SK-N-SH (cell line): Measurements from ENCODE around the gene C9orf85. TPM values are rescaled to one million over a fixed set of nuclear protein-coding genes. Genes with fewer than 3 reads are reported as not detected.
A peak's percentile ranks its signal among the peaks of the same experiment; 100 is the strongest.

Experiments
- CTCF ChIA-PET: fragments of 300-600, 350-600 bp; formaldehyde crosslinking; extraction: SDS; loops from one replicate; lab custom pipeline; 2021; lab: Yijun Ruan, JAX
- POLR2A ChIA-PET: fragments of 350-600 bp; sonication (Branson Sonifier 250); formaldehyde crosslinking; extraction: SDS; loops from one replicate; lab custom pipeline; 2020; ENCODE audit warnings: antibody characterized with exemption, inconsistent platforms; lab: Yijun Ruan, JAX
- DNase-seq: peaks from one replicate; pipeline ENCODE4 v3.0.0; 2012
- H2AFZ ChIP-seq: fragments of 200-600 bp; sonication (generic); 2 replicates; pipeline ENCODE4 v1.8.1; 2016; ENCODE audit warnings: antibody characterized with exemption, mild to moderate bottlenecking, low read depth
- H3F3A ChIP-seq: fragments of 200-600 bp; sonication (generic); replicated peaks from 2 replicates; pipeline ENCODE3; 2016; ENCODE audit warnings: antibody characterized with exemption, mild to moderate bottlenecking; ENCODE audit not compliant: insufficient read depth
- H3K27ac ChIP-seq, 2 experiments: fragments of 200-500 bp in 1 of 2; fragments of 200-600 bp in 1 of 2; sonication (Bioruptor generic) in 1 of 2; sonication (generic), shearing (Covaris generic) in 1 of 2; 2 replicates each; pipeline versions ENCODE4 v1.5.1 to v1.6.1; 2014 to 2016; ENCODE audit warnings: low read depth in 2 of 2, inconsistent platforms in 1 of 2, low read length in 1 of 2, mild to moderate bottlenecking in 1 of 2, mixed read lengths in 1 of 2
- H3K27me3 ChIP-seq: fragments of 200-600 bp; sonication (generic), shearing (Covaris generic); 2 replicates; pipeline ENCODE4 v1.6.1; 2016; ENCODE audit warnings: mixed run types; ENCODE audit not compliant: insufficient read depth
- H3K36me3 ChIP-seq, 2 experiments: fragments of 200-500 bp in 1 of 2; fragments of 200-600 bp in 1 of 2; sonication (Bioruptor generic) in 1 of 2; sonication (generic) in 1 of 2; replicated peaks in 1 of 2; 2 replicates each; pipeline versions ENCODE3 to v1.5.1; 2014 to 2016; ENCODE audit warnings: low read length in 1 of 2, mild to moderate bottlenecking in 1 of 2; ENCODE audit not compliant: insufficient read depth in 2 of 2, control insufficient read depth in 1 of 2
- H3K4me1 ChIP-seq, 2 experiments: fragments of 200-500 bp in 1 of 2; fragments of 200-600 bp in 1 of 2; sonication (Bioruptor generic) in 1 of 2; sonication (generic), shearing (Covaris generic) in 1 of 2; 2 replicates each; pipeline versions ENCODE4 v1.5.1 to v1.6.1; 2014 to 2016; ENCODE audit warnings: low read depth in 1 of 2, low read length in 1 of 2, mixed run types in 1 of 2; ENCODE audit not compliant: insufficient read depth in 2 of 2, control insufficient read depth in 1 of 2
- H3K4me2 ChIP-seq: fragments of 200-600 bp; sonication (generic), shearing (Covaris generic); 2 replicates; pipeline ENCODE4 v1.6.1; 2017; ENCODE audit warnings: mixed run types
- H3K4me3 ChIP-seq, 2 experiments: fragments of 200-500 bp in 1 of 2; fragments of 200-600 bp in 1 of 2; sonication (Bioruptor generic) in 1 of 2; sonication (generic), shearing (Covaris generic) in 1 of 2; 2 replicates each; pipeline versions ENCODE4 v1.5.1 to v1.8.1; 2014 to 2016; ENCODE audit warnings: low read depth in 2 of 2, inconsistent platforms in 1 of 2, low read length in 1 of 2, mild to moderate bottlenecking in 1 of 2, mixed read lengths in 1 of 2, moderate library complexity in 1 of 2
- H3K79me2 ChIP-seq: fragments of 200-600 bp; sonication (generic); 2 replicates; pipeline ENCODE4 v1.8.1; 2017; ENCODE audit warnings: mild to moderate bottlenecking; ENCODE audit not compliant: insufficient read depth
- H3K9ac ChIP-seq: fragments of 200-600 bp; sonication (generic); 2 replicates; pipeline ENCODE4 v1.6.1; 2017; ENCODE audit warnings: mixed run types
- H3K9me2 ChIP-seq: fragments of 200-600 bp; sonication (generic); 2 replicates; pipeline ENCODE4 v1.6.1; 2017; ENCODE audit warnings: mixed run types
- H3K9me3 ChIP-seq: fragments of 200-600 bp; sonication (generic); 2 replicates; pipeline ENCODE4 v1.6.1; 2017; ENCODE audit warnings: mixed run types, mild to moderate bottlenecking, moderate library complexity
- H4K20me1 ChIP-seq: fragments of 200-600 bp; sonication (generic); 2 replicates; pipeline ENCODE4 v1.6.1; 2017; ENCODE audit warnings: mild to moderate bottlenecking, mixed run types; ENCODE audit not compliant: insufficient read depth
- ELF1 ChIP-seq: IDR thresholded peaks from 2 replicates; pipeline ENCODE4 v1.4.0; 2012
- FOXJ3 ChIP-seq: sonication (generic); formaldehyde crosslinking; IDR thresholded peaks from 2 replicates; pipeline ENCODE4 v1.5.1; 2020; ENCODE audit warnings: mild to moderate bottlenecking, missing genetic modification reagents
- GABPA ChIP-seq: IDR thresholded peaks from 2 replicates; pipeline ENCODE4 v1.4.0; 2012; ENCODE audit warnings: low read depth, mild to moderate bottlenecking
- GATA2 ChIP-seq: sonication (generic); formaldehyde crosslinking; IDR thresholded peaks from 2 replicates; pipeline ENCODE4 v1.5.0; 2020; ENCODE audit warnings: mild to moderate bottlenecking, missing genetic modification reagents
- JUND ChIP-seq: IDR thresholded peaks from 2 replicates; pipeline ENCODE4 v1.4.0; 2012
- MEF2A ChIP-seq: IDR thresholded peaks from 2 replicates; pipeline ENCODE4 v1.4.0; 2012; ENCODE audit warnings: low read depth, borderline replicate concordance
- MXI1 ChIP-seq: IDR thresholded peaks from 2 replicates; pipeline ENCODE4 v1.6.1; 2012; ENCODE audit warnings: mild to moderate bottlenecking, low read depth, low read length, improper control_type of control experiment
- RAD21 ChIP-seq: IDR thresholded peaks from 2 replicates; pipeline ENCODE4 v1.6.1; 2012; ENCODE audit warnings: mild to moderate bottlenecking, low read length
- REST ChIP-seq: IDR thresholded peaks from 2 replicates; pipeline ENCODE4 v1.6.1; 2012; ENCODE audit warnings: mild to moderate bottlenecking, low read depth, low read length, moderate library complexity
- RFX5 ChIP-seq: IDR thresholded peaks from 2 replicates; pipeline ENCODE4 v1.6.1; 2012; ENCODE audit warnings: mild to moderate bottlenecking, improper control_type of control experiment, low read length
- RXRA ChIP-seq: IDR thresholded peaks from 2 replicates; pipeline ENCODE4 v1.4.0; 2012; ENCODE audit warnings: low read depth, mild to moderate bottlenecking, borderline replicate concordance
- SMC3 ChIP-seq: IDR thresholded peaks from 2 replicates; pipeline ENCODE4 v1.6.1; 2012; ENCODE audit warnings: low read depth, low read length, improper control_type of control experiment
- TCF12 ChIP-seq: IDR thresholded peaks from 2 replicates; pipeline ENCODE4 v1.4.0; 2012
- TEAD4 ChIP-seq: IDR thresholded peaks from 2 replicates; pipeline ENCODE4 v1.4.0; 2012; ENCODE audit warnings: mild to moderate bottlenecking, borderline replicate concordance; ENCODE audit not compliant: insufficient read depth
- WGBS: methylation state at CpG from one replicate; pipeline ENCODE4 v1.1.6; 2017; ENCODE audit warnings: low lambda C conversion rate; 5-methylcytosine and 5-hydroxymethylcytosine counted together
- polyA plus RNA-seq, 3 experiments: library from polyadenylated mRNA; depleted of rRNA; stranded (reverse); fragments of >200 nt; gene quantifications; 2 replicates each; pipeline ENCODE4 v1.2.3, GENCODE V29; 2012
- TF ChIP-seq, protein P1 (sequence below): fragments of 150-350 bp; IDR thresholded peaks from 2 replicates; pipeline ENCODE4 v1.6.1; 2016; ENCODE audit warnings: mild to moderate bottlenecking, low read depth, low read length
- TF ChIP-seq, protein P2 (sequence below): IDR thresholded peaks from 2 replicates; pipeline ENCODE4 v1.4.0; 2012; ENCODE audit warnings: low read depth, borderline replicate concordance
- TF ChIP-seq, protein P3 (sequence below): IDR thresholded peaks from 2 replicates; pipeline ENCODE4; 2012

Gene C9orf85
- polyA plus RNA-seq, 1 of the 3 experiments (the other 2 are of a cell fraction) = 11.1 TPM

DNA sequence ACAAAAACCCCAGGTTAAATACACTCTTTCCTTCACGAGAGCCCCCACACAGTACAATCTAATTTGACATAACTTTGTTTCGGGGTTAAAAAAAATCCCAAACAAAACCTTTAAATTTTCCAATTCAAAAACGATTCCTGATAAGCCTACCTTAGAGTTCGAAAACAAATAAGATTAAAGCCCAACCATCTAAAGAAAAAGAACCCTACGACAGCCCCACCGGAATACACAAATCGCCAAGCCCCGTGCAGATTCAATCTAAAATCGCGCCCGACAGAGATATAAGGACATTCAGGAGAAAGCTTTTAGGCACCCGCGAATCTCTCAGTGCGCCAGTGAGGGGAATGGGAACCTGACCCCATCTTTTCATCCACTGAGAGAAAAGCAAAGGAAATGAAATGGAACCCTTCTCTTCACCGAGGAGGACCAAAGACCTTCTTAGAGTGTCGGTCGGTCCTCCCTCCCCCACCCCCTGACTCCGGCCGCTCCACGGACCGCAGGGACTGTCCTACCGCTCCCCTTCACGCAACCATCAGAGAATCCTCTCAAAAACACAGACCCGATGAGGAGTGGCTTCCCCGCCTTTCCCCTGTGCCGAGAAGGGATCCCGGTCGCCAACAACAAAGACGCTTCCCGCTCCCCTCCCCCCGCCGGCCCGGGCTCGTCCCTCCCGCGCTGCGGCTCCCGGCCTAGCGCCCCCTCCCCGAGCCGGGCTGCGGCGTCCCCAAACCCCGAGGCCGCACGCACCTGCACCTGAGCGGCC is 1.4 kb upstream of the C9orf85 start:
- Histone ChIP-seq H3K27ac (peak overlapping the region; percentile 85 to 94), H3F3A (peaks cover 13% of the 10 kb centered on the region), H3K9ac (peak overlapping the region; percentile 88), H3K4me3 (peak overlapping the region; percentile 73 to 91), H3K4me2 (peak overlapping the region; percentile 83), H3K9me2 (no peaks in the 10 kb centered on the region), H3K36me3 (no peaks in the 10 kb centered on the region), H3K79me2 (peaks cover 82% of the 10 kb centered on the region), H2AFZ (peak overlapping the region; percentile 57), H3K4me1 (peaks cover 0 to 7% of the 10 kb centered on the region in 2 experiments; a peak in 2 of 4 replicates), H3K9me3 (no peaks in the 10 kb centered on the region), H3K27me3 (no peaks in the 10 kb centered on the region), H4K20me1 (peaks cover 46% of the 10 kb centered on the region)
- peak; percentile 70 for DNase-seq
- 1% methylated on average over 22 of the region's 47 CpGs for WGBS
- ChIA-PET CTCF (no interaction called here), POLR2A (interaction anchor here (1.3 kb wide), 1 partner anchor 15 kb away, joined by 4 read pairs; no protein-coding TSS in a partner anchor)
- TF ChIP-seq JUND (no peak), REST (no peak), GABPA (no peak), SMC3 (no peak), ELF1 (no peak), GATA2 (CRISPR knock-in tag) (no peak), MXI1 (no peak), RFX5 (no peak), RXRA (no peak)

- peaks cover 82% of the 10 kb centered on the region for H3K79me2 ChIP-seq
- WGBS = under 1% methylated on average over 18 of the region's 56 CpGs
- H3K9me2 ChIP-seq = no peaks in the 10 kb centered on the region
- no peaks in the 10 kb centered on the region for H3K27me3 ChIP-seq
- peaks cover 0 to 7% of the 10 kb centered on the region in 2 experiments; a peak in 2 of 4 replicates for H3K4me1 ChIP-seq
- H3K36me3 ChIP-seq = no peaks in the 10 kb centered on the region
- H3K9me3 ChIP-seq = no peaks in the 10 kb centered on the region
- CTCF ChIA-PET = no interaction called here
- H2AFZ ChIP-seq = peak overlapping the region; percentile 57; the same call in 1 of the 2 replicates
- POLR2A ChIA-PET = interaction anchor here (1.0 to 1.3 kb wide), 2 partner anchors 16 to 19 kb away, joined by 4 read pairs; no protein-coding TSS in a partner anchor
- H3K4me2 ChIP-seq = peak overlapping the region; percentile 83
- peaks cover 46% of the 10 kb centered on the region for H4K20me1 ChIP-seq
- H3K4me3 ChIP-seq = peak overlapping the region; percentile 73 to 91
- DNase-seq = peak; percentile 63
- peak overlapping the region; percentile 88 for H3K9ac ChIP-seq
- H3K27ac ChIP-seq = peak overlapping the region; percentile 85 to 94
- H3F3A ChIP-seq = peaks cover 13% of the 10 kb centered on the region
- TF ChIP-seq RXRA (no peak), SMC3 (no peak), MEF2A (no peak), RAD21 (no peak), FOXJ3 (CRISPR knock-in tag) (no peak), JUND (no peak), TCF12 (no peak), MXI1 (no peak), GATA2 (CRISPR knock-in tag) (no peak), GABPA (no peak), TEAD4 (no peak)
- TF ChIP-seq, protein P1, sequence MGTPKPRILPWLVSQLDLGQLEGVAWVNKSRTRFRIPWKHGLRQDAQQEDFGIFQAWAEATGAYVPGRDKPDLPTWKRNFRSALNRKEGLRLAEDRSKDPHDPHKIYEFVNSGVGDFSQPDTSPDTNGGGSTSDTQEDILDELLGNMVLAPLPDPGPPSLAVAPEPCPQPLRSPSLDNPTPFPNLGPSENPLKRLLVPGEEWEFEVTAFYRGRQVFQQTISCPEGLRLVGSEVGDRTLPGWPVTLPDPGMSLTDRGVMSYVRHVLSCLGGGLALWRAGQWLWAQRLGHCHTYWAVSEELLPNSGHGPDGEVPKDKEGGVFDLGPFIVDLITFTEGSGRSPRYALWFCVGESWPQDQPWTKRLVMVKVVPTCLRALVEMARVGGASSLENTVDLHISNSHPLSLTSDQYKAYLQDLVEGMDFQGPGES = no peak
- TF ChIP-seq, protein P2, sequence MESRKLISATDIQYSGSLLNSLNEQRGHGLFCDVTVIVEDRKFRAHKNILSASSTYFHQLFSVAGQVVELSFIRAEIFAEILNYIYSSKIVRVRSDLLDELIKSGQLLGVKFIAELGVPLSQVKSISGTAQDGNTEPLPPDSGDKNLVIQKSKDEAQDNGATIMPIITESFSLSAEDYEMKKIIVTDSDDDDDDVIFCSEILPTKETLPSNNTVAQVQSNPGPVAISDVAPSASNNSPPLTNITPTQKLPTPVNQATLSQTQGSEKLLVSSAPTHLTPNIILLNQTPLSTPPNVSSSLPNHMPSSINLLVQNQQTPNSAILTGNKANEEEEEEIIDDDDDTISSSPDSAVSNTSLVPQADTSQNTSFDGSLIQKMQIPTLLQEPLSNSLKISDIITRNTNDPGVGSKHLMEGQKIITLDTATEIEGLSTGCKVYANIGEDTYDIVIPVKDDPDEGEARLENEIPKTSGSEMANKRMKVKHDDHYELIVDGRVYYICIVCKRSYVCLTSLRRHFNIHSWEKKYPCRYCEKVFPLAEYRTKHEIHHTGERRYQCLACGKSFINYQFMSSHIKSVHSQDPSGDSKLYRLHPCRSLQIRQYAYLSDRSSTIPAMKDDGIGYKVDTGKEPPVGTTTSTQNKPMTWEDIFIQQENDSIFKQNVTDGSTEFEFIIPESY = no peak
- TF ChIP-seq, protein P3, sequence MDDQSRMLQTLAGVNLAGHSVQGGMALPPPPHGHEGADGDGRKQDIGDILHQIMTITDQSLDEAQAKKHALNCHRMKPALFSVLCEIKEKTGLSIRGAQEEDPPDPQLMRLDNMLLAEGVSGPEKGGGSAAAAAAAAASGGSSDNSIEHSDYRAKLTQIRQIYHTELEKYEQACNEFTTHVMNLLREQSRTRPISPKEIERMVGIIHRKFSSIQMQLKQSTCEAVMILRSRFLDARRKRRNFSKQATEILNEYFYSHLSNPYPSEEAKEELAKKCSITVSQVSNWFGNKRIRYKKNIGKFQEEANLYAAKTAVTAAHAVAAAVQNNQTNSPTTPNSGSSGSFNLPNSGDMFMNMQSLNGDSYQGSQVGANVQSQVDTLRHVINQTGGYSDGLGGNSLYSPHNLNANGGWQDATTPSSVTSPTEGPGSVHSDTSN = no peak
Measured at GRCh38 chr9:71910650-71911060, 784 bp upstream of the C9orf85 start.
